Fibroblast of lung (primary cell): ENCODE results near the gene ZDHHC22.

Experiments
- CTCF ChIP-seq, 2 donors: IDR thresholded peaks in 1 of 2; conservative IDR thresholded peaks in 1 of 2; 1 replicate in 1 of 2; 2 replicates in 1 of 2; pipeline ENCODE4 v1.5.1; 2011 to 2012; ENCODE audit warnings: low read length in 2 of 2, control low read depth in 1 of 2, inconsistent platforms in 1 of 2, low read depth in 1 of 2, mild to moderate bottlenecking in 1 of 2
- EZH2 ChIP-seq: IDR thresholded peaks from 2 replicates; pipeline ENCODE4 v1.5.1; 2012; ENCODE audit warnings: low read length, control low read depth, mild to moderate bottlenecking; ENCODE audit errors: missing control alignments

GRCh38 chr14:77105145-77105939, 36.2 kb downstream of the ZDHHC22 start:
- TF ChIP-seq EZH2, result no peak
- no peak for TF ChIP-seq CTCF (conservative IDR thresholded peaks at IDR 0.05 in 1 of 2, IDR thresholded peaks at IDR 0.05 in 1 of 2; ENCODE audit: low read depth in 1 of 2, low read length in 2 of 2)
